H1 (cell line): ENCODE data around the gene LYAR. TPM values are rescaled to one million over a fixed set of nuclear protein-coding genes. Genes with fewer than 3 reads are reported as not detected.

Experiments
- EGR1 ChIP-seq: IDR thresholded peaks from 2 replicates; pipeline ENCODE4 v1.6.1; 2011; ENCODE audit warnings: low read depth, low read length, borderline replicate concordance
- EZH2 ChIP-seq: fragments of 200-600 bp; sonication (generic); IDR thresholded peaks from 2 replicates; pipeline ENCODE4 v1.7.1; 2012; ENCODE audit warnings: low read depth, mild to moderate bottlenecking, moderate library complexity, low read length, inconsistent platforms; ENCODE audit not compliant: severe bottlenecking
- HDAC6 ChIP-seq: IDR thresholded peaks from one replicate; pipeline ENCODE4 v1.7.1; 2012; ENCODE audit warnings: low read depth, mild to moderate bottlenecking, inconsistent platforms, low read length, moderate library complexity
- POU5F1 ChIP-seq: IDR thresholded peaks from 2 replicates; pipeline ENCODE4 v1.6.1; 2011; ENCODE audit warnings: low read depth, mild to moderate bottlenecking, low read length, moderate library complexity
- RAD21 ChIP-seq, 2 experiments: IDR thresholded peaks in 1 of 2; conservative IDR thresholded peaks in 1 of 2; 2 replicates each; pipeline ENCODE4 v1.6.1; 2011; ENCODE audit warnings: low read depth in 2 of 2, low read length in 2 of 2, improper control_type of control experiment in 1 of 2, inconsistent platforms in 1 of 2, mild to moderate bottlenecking in 1 of 2, moderate library complexity in 1 of 2
- SP4 ChIP-seq: IDR thresholded peaks from 2 replicates; pipeline ENCODE4 v1.6.1; 2012; ENCODE audit warnings: low read length, inconsistent platforms
- TBP ChIP-seq: IDR thresholded peaks from 2 replicates; pipeline ENCODE4 v1.6.1; 2011; ENCODE audit warnings: low read depth, low read length, improper control_type of control experiment
- TCF12 ChIP-seq: IDR thresholded peaks from 2 replicates; pipeline ENCODE4 v1.6.1; 2011; ENCODE audit warnings: low read depth, mild to moderate bottlenecking, low read length
- YY1 ChIP-seq: IDR thresholded peaks from 2 replicates; pipeline ENCODE4 v1.6.1; 2011; ENCODE audit warnings: low read depth, mild to moderate bottlenecking, low read length
- polyA plus RNA-seq, 7 experiments: library from polyadenylated mRNA; depleted of rRNA in 3 of 7; stranded (reverse) in 5 of 7; unstranded in 2 of 7; fragments of >200 nt in 5 of 7; fragments of 200-250 nt in 2 of 7; gene quantifications; 1 replicate in 5 of 7; 2 replicates in 1 of 7; 4 replicates in 1 of 7; pipeline versions ENCODE4 v1.2.1 to v1.2.3, GENCODE V29; 2011 to 2013; ENCODE audit warnings: missing spikeins in 2 of 7, mixed read lengths in 2 of 7
- total RNA-seq: library from RNA; stranded (reverse); fragmentation: NEBNext Ultra II Directional; extraction: Animal tissue kit (Norgen Biotek cat#: 25700); gene quantifications from 2 replicates; pipeline ENCODE4 v1.2.1, GENCODE V29; 2021

The LYAR gene
- total and polyA plus RNA-seq, 2 of the 8 experiments (the other 6 are each of a cell fraction or from before 2014, with no cell fraction given) = 6.5 to 46.9 TPM

DNA sequence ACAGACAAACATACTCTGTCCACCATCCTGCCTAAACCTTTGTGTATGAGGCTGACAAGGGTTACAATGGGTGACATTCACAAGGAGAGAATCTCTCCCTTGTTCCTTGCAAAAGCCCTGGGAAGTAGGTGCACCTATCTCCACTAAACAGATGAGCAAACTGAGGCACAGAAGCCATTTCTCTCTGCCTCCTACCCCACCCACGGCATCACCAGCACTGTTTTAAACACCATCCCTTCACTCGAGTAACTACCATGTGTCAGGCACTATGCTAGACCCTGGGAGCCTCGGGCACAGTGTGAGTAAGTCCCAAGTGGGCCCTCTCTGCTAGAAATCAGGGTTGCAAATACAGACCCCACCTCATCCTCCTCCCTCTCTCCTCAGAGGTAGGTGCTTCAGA, 899 bp downstream of the LYAR start (continued):
- TF ChIP-seq YY1 (no peak), POU5F1 (no peak), EGR1 (no peak), RAD21 (IDR thresholded peaks at IDR 0.05 in 1 of 2, conservative IDR thresholded peaks at IDR 0.05 in 1 of 2; ENCODE audit: low read depth in 2 of 2, low read length in 2 of 2) (no peak), SP4 (no peak), HDAC6 (no peak), TBP (no peak), EZH2 (no peak), TCF12 (no peak)
